ENCODE results near the gene SUPT3H. TPM values are rescaled to one million over a fixed set of nuclear protein-coding genes. Genes with fewer than 3 reads are reported as not detected.

Gene SUPT3H
- total and polyA plus RNA-seq, 2 donors from 2014 or later = 10.1 to 12.5 TPM

DNA sequence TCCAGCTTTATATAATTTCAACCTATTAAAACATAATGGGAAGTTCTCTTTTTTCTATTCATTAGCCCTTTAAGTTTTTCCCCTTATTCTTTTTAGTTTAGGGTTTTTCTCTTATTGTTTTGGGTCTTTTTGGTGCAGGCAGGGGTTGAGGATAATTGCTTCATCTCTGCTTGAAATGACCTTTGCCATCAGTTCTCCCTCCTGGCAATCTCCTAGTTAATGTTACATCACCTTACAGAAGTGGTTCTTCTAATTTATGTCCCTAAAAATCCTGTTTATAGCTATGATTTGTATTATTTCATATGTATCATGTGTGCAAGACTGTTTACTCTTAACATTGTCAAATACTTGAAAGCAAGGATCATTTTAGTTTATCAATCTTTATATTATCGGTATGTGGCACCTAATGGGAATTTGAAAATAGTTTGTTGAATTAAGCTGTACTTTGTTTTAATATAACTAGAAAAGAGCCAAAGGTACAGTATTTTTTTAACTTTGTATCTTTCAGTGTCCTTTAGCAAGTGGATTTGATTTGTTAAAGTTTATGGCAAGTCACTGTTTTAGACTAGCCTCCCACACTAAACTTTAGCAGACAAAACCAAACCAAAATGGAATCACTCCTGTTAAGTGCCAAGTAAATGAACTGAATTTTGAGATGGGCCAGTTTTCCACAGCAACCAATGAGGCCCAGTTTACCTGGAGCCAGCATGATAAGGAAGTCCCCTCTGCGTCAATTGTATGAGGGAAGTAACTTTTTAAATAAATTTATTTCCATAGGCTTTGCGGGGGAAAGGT, 76.2 kb downstream of the SUPT3H start:
- intact Hi-C loops (cut with DNase I) = no loop called here

DNA sequence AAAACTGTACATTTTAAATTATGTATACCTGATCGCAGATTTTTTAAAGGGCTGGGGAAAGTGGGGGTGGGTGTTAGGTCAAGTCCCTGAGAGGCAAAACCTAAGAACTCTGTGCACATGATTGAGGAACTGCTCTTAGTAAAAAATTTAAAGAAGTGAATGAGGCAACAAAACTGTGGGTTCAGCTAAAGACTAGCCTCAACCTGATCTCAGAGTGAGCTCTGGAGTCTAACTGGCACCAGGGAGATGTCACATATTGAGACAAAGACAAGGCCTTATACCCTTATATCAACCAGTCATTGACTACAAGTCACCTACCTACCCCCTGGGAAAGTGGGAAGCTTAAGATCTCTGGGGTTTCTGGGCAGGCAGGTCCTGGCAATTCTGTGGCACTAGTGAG, 77.0 kb downstream of the SUPT3H start:
- Histone ChIP-seq H3K36me3 (ENCODE audit: control insufficient read depth in 2 of 3, insufficient read depth in 3 of 3, low read length in 3 of 3) (no peaks in the 10 kb centered on the region), H3K9ac (ENCODE audit: low read length in 3 of 3) (no peak overlapping the region), H3K9me3 (ENCODE audit: control insufficient read depth in 2 of 3, insufficient read depth in 1 of 3, low read length in 3 of 3) (no peaks in the 10 kb centered on the region), H3K4me3 (ENCODE audit: low read length in 3 of 3) (no peak overlapping the region), H3K27me3 (ENCODE audit: control insufficient read depth, insufficient read depth, low read length) (no peaks in the 10 kb centered on the region), H3K27ac (ENCODE audit: low read depth in 2 of 2, low read length in 2 of 2) (no peak overlapping the region), H3K4me1 (ENCODE audit: control insufficient read depth in 2 of 3, insufficient read depth in 2 of 3, low read depth in 1 of 3, low read length in 3 of 3) (no peaks in the 10 kb centered on the region)
- intact Hi-C loops (cut with DNase I) = no loop called here
- DNase-seq = no peak
- TF ChIP-seq, protein P1, sequence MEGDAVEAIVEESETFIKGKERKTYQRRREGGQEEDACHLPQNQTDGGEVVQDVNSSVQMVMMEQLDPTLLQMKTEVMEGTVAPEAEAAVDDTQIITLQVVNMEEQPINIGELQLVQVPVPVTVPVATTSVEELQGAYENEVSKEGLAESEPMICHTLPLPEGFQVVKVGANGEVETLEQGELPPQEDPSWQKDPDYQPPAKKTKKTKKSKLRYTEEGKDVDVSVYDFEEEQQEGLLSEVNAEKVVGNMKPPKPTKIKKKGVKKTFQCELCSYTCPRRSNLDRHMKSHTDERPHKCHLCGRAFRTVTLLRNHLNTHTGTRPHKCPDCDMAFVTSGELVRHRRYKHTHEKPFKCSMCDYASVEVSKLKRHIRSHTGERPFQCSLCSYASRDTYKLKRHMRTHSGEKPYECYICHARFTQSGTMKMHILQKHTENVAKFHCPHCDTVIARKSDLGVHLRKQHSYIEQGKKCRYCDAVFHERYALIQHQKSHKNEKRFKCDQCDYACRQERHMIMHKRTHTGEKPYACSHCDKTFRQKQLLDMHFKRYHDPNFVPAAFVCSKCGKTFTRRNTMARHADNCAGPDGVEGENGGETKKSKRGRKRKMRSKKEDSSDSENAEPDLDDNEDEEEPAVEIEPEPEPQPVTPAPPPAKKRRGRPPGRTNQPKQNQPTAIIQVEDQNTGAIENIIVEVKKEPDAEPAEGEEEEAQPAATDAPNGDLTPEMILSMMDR (IDR thresholded peaks at IDR 0.05; ENCODE audit: borderline replicate concordance, extremely low read depth, insufficient read depth) = no peak
- FAIRE-seq = no peak

More for the DNA sequence above, 76.2 kb downstream of the SUPT3H start:
- TF ChIP-seq, protein P1 (IDR thresholded peaks at IDR 0.05; ENCODE audit: borderline replicate concordance, extremely low read depth, insufficient read depth) = no peak
- no peak for DNase-seq
- no peak for FAIRE-seq
- H3K27me3 ChIP-seq (ENCODE audit: control insufficient read depth, insufficient read depth, low read length) = no peaks in the 10 kb centered on the region
- no peaks in the 10 kb centered on the region for H3K9me3 ChIP-seq (ENCODE audit: control insufficient read depth in 2 of 3, insufficient read depth in 1 of 3, low read length in 3 of 3)
- H3K4me1 ChIP-seq (ENCODE audit: control insufficient read depth in 2 of 3, insufficient read depth in 2 of 3, low read depth in 1 of 3, low read length in 3 of 3) = no peaks in the 10 kb centered on the region
- no peak overlapping the region for H3K27ac ChIP-seq (ENCODE audit: low read depth in 2 of 2, low read length in 2 of 2)
- no peak overlapping the region for H3K4me3 ChIP-seq (ENCODE audit: low read length in 3 of 3)
- H3K36me3 ChIP-seq (ENCODE audit: control insufficient read depth in 2 of 3, insufficient read depth in 3 of 3, low read length in 3 of 3) = no peaks in the 10 kb centered on the region
- no peak overlapping the region for H3K9ac ChIP-seq (ENCODE audit: low read length in 3 of 3)

DNA sequence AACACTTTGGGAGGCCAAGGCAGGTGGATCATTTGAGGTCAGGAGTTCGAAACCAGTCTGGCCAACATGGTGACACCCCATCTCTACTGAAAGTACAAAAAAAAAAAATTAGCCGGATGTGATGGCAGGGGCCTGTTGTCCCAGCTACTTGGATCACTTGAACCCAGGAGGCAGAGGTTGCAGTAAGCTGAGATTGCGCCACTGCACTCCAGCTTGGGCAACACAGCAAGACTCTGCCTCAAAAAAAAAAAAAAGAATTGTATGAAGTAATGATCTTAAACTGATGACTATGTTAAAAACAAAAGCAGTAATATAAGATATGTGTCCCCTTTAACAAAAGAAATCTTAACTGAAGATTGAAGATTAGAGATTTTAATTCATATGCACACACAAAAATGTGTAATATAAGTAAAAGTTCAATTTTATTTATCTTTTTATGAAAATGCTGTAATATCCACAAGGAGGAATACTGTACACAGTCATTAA, 78.6 kb downstream of the SUPT3H start:
- intact Hi-C loops (cut with DNase I) = no loop called here
- Histone ChIP-seq H3K9me3 (ENCODE audit: control insufficient read depth in 2 of 3, insufficient read depth in 1 of 3, low read length in 3 of 3) (no peaks in the 10 kb centered on the region), H3K36me3 (ENCODE audit: control insufficient read depth in 2 of 3, insufficient read depth in 3 of 3, low read length in 3 of 3) (no peaks in the 10 kb centered on the region), H3K27me3 (ENCODE audit: control insufficient read depth, insufficient read depth, low read length) (no peaks in the 10 kb centered on the region), H3K4me1 (ENCODE audit: control insufficient read depth in 2 of 3, insufficient read depth in 2 of 3, low read depth in 1 of 3, low read length in 3 of 3) (no peaks in the 10 kb centered on the region), H3K9ac (ENCODE audit: low read length in 3 of 3) (no peak overlapping the region), H3K4me3 (ENCODE audit: low read length in 3 of 3) (no peak overlapping the region), H3K27ac (ENCODE audit: low read depth in 2 of 2, low read length in 2 of 2) (no peak overlapping the region)
- TF ChIP-seq, protein P1 (IDR thresholded peaks at IDR 0.05; ENCODE audit: borderline replicate concordance, extremely low read depth, insufficient read depth) = no peak
- no peak for DNase-seq
- no peak for FAIRE-seq
